Measurements from ENCODE around the gene OPA1. TPM values are rescaled to one million over a fixed set of nuclear protein-coding genes. Genes with fewer than 3 reads are reported as not detected.

The OPA1 gene
- total and polyA plus RNA-seq, 2 of the 13 experiments (the other 11 are each of a cell fraction or from before 2014, with no cell fraction given), result 26.7 to 78.5 TPM

DNA sequence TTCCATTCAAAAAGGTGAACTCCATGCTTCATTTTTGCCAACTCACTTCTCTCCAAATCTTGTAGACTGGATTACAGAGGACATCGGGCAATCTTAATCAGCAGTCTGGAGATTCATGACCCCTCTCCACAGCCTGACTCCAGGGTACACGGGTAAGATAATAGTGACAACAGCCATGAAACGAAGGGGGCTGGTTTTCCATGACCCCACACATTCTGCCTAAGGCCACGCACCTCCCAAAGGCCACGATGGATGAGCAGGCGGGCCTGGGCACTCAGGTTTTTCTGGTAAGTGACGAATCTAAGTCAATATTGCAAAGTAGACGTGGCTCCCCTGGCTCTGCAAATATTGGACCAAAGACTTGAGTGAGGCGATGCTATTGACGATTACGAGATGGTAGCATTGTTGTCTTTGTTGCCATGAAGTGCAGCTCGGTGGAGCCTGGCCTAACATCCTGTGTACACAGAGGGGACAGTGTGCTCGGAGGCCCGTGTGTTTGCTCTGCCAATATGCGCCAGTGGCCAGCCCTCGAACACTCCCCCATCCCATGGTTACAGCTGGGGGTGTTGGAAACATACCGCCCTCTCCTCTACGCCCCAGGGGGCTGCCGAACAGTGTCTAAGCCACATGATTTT, 119.1 kb downstream of the OPA1 start (continued):
- no peak for TF ChIP-seq ZNF337 (CRISPR knock-in tag; IDR thresholded peaks at IDR 0.05; ENCODE audit: borderline replicate concordance, low read depth)

- TF ChIP-seq MEIS1 (CRISPR knock-in tag; IDR thresholded peaks at IDR 0.05; ENCODE audit: borderline replicate concordance) (no peak), SMAD1 (CRISPR knock-in tag; IDR thresholded peaks at IDR 0.05; ENCODE audit: borderline replicate concordance, low read depth) (no peak), HOXA7 (CRISPR knock-in tag; IDR thresholded peaks at IDR 0.05) (no peak), ZNF18 (CRISPR knock-in tag; IDR thresholded peaks at IDR 0.05; ENCODE audit: insufficient replicate concordance) (peak; percentile 27), CCAR2 (optimal IDR thresholded peaks at IDR 0.05; ENCODE audit: low read depth, low read length) (no peak), ZNF207 (IDR thresholded peaks at IDR 0.05; ENCODE audit: borderline replicate concordance) (no peak), GLI4 (CRISPR knock-in tag; IDR thresholded peaks at IDR 0.05; ENCODE audit: borderline replicate concordance) (no peak), ELF4 (CRISPR knock-in tag; IDR thresholded peaks at IDR 0.05; ENCODE audit: borderline replicate concordance) (0 out of 2 replicates have a peak, but pooled peaks have one; percentile 52), ZNF746 (CRISPR knock-in tag; IDR thresholded peaks at IDR 0.05) (no peak), MED8 (CRISPR knock-in tag; IDR thresholded peaks at IDR 0.05; ENCODE audit: insufficient replicate concordance) (no peak), ZNF121 (CRISPR knock-in tag; IDR thresholded peaks at IDR 0.05) (peak; percentile 91), REPIN1 (CRISPR knock-in tag; IDR thresholded peaks at IDR 0.05; ENCODE audit: borderline replicate concordance, low read depth) (no peak)
- Histone ChIP-seq H3K36me3 (replicated peaks in 1 of 2; ENCODE audit: control insufficient read depth in 1 of 2, insufficient read depth in 2 of 2, low read length in 2 of 2) (no peaks in the 10 kb centered on the region), H3K9me3 (ENCODE audit: low read length) (peaks cover 18% of the 10 kb centered on the region), H3K4me3 (replicated peaks in 1 of 3; ENCODE audit: insufficient read depth in 1 of 3, low read depth in 2 of 3, low read length in 3 of 3) (no peak overlapping the region), H3K9ac (ENCODE audit: insufficient read depth, low read depth, low read length) (peak overlapping the region; percentile 74), H2AFZ (ENCODE audit: low read length) (no peak overlapping the region), H3K4me1 (ENCODE audit: insufficient read depth, low read length) (peaks cover 72% of the 10 kb centered on the region), H3K27me3 (ENCODE audit: control insufficient read depth in 1 of 2, insufficient read depth in 2 of 2, low read length in 2 of 2) (no peaks in the 10 kb centered on the region), H3K79me2 (ENCODE audit: insufficient read depth, low read length) (no peaks in the 10 kb centered on the region), H4K20me1 (ENCODE audit: insufficient read depth, low read length) (no peaks in the 10 kb centered on the region), H3K4me2 (ENCODE audit: low read depth, low read length) (peak overlapping the region; percentile 74; the same call in 1 of the 2 replicates), H3K27ac (ENCODE audit: extremely low read length, insufficient read depth, low read length) (peak overlapping the region; percentile 81)
- 73% methylated on average over 5 of the region's 5 CpGs for WGBS (ENCODE audit: low lambda C conversion rate)
- DNase-seq (ENCODE audit: low spot score) (no peak), FAIRE-seq (no peak), ATAC-seq (no peak)
- intact Hi-C loops (cut with micrococcal nuclease; ENCODE audit: unreplicated experiment), result loop anchor here (1.0 to 5.0 kb wide), 5 partner anchors 19 to 422 kb away; no protein-coding TSS in a partner anchor
- CTCF ChIA-PET (ENCODE audit: low intra/inter-chr PET ratio, low total read pairs), result no interaction called here
- BruUV-seq (replicated peaks), result no TSS peak
- POLR2A ChIA-PET, result interaction anchor here (0.7 to 2.8 kb wide), 6 partner anchors 19 to 683 kb away, joined by 3 to 61 read pairs (median 8); partner anchors contain the start of gene HES1
- in situ Hi-C loops (cut with HindIII; ENCODE audit: extremely low pct_ligation_motif_present, low pct_unique_long_range_greater_than_20kb), result no loop called here
These were observed 119.9 kb downstream of the OPA1 start for GRCh38 chr3:193712938-193713337.
